ENCODE data around the gene HSDL1.

Gene HSDL1

DNA sequence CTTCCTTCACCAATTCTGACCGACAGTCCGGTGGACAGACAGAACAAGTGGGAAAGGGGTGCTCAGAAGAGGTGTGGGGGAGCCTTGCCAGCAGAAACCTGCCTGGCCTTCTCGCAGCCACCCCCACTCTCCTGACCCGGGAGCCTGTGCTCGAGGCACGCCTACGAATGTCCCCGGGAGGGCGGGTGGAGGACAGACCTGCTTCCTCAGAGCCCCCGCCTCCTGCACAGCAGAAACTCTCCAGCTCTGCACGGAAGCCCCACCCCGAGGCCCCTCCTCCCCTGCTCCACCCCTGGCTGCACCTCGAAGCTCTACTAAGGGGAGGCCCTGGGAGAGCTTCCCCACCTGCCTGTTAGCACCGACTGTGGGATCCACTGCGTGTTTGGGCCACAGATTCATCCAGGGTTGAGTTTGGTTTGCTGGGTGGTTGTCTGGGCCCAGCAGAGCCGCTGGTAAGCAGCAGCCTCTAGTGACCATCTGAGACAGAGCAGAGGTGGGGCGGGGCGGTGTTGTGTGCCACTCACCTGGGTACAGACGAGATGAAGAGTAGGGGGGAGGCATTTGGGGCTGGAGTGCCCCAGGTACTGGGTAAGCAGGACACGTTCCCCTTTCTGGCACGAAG, 35.7 kb upstream of the HSDL1 start:
- no peak for TF ChIP-seq GATA3 (IDR thresholded peaks at IDR 0.05; ENCODE audit: low read depth, low read length)

DNA sequence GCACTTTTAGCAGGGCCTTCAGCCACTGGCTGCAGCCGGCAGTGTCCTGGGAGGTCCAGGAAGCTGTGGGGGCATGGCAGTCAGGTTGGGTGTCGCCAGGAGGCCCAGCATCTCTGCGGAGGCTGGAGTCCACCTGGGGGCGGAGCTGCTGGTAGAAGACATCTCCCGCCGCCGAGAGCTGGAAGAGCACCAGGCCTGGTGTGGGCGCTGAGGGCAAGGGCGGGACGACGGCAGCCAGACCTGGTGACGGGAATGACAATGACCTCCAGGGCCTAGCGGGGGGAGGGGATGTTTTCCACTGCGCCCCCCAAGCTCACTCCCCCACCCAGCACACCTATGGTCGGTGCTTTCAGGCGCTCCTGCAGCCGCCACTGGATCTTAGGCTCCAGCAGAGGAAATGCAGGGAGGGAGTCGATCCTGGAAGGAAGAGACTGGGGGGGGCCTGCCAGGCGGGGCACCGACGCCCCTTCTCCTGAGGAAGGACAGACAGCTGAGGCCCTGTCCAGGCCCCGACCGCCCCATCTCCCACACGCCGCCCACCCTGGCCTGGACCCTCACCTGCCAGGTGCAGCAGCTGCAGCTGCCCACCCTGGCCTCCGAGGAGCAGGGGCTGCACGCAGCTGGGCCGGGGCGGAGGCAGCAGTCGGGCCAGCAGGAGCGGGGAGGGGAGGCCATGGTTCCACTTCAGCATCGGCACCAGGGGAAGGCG, 34.8 kb upstream of the HSDL1 start:
- TF ChIP-seq GATA2 (IDR thresholded peaks at IDR 0.05; ENCODE audit: low read depth, low read length) (no peak), GATA3 (IDR thresholded peaks at IDR 0.05; ENCODE audit: low read depth, low read length) (no peak)

DNA sequence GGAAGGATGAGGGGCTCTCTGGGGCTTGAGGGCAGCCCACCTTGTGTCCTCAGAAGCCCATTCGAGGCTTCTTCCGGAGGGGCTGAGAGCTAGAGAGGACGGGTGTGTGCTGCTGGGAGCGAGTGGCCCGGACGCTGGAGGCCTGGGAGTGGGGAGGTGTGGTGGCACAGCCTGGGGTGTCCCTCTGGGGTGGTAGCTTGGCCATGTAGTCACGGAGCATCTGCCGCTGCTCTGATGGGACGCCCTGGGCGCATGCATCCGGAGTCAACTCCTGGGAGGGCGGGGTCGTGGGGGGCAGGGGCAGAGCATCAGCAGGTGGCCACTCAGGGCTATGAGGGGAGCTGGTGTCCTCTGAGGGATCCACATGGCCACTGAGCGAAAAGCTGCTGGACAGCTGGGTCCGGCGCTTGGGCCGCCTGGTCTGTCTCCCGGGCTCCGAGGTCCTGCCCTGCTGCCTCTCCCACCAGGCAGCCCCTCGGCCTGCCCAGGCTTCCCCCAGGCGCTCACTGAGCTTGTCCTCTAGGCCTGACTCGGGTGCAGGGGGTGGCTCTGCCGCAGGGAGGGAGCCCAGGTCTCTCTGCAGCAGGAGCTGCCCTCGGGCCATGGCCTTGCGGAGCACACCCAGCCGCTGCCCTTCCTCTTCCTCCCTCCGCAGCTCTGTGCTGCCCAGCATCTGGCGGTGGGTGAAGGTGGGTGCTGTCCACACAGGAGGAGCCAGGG, 34.1 kb upstream of the HSDL1 start:
- no peak for TF ChIP-seq GATA2 (IDR thresholded peaks at IDR 0.05; ENCODE audit: low read depth, low read length)
- TF ChIP-seq GATA3 (IDR thresholded peaks at IDR 0.05; ENCODE audit: low read depth, low read length), result no peak

DNA sequence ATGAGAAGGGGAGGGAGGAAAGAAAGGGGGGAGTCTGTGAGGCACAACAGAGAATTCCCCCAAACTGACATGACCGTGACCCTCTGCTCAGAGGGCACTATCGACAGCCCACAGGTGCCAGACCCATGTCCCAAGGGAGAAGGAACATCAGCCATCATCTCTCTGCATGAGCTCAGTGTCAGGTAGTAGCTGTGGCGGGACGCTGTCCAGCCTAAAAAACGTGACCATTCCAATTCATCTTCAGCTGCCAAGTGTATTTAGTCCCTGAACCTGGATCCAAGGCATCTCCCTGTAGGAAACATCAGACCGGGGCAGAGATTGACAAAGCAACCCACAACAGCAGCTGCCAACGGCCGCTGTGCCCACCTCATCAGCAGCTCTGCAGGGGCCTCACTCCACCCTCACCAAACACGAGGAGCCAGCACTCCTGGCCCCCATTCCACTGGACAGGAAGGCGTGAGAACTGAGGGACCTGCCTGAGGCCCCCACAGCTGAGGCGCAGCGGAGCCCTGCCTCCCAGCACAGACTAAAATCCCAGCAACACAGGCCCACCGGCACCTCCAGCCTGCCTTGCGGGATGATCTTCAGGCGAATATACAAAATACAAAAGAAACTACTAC, 33.3 kb upstream of the HSDL1 start:
- TF ChIP-seq GATA2 (IDR thresholded peaks at IDR 0.05; ENCODE audit: low read depth, low read length), result no peak
- no peak for TF ChIP-seq GATA3 (IDR thresholded peaks at IDR 0.05; ENCODE audit: low read depth, low read length)

DNA sequence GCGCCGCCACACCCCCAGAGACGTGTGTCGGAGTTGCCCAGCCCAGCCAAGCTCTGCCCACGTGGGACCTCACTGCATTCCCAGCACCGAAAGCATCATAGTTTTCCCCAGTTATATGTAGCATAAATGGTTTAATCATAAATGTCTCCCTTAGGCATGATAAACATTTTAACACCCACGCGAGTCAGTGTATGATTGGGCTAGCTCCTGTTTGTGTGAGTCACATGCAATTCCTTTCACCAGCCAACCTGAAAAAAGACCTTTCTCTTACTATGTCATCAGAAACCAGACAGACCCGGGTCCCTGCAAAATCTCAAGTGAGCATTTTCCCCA, 32.7 kb upstream of the HSDL1 start:
- TF ChIP-seq GATA3 (IDR thresholded peaks at IDR 0.05; ENCODE audit: low read depth, low read length), result no peak
- no peak for TF ChIP-seq GATA2 (IDR thresholded peaks at IDR 0.05; ENCODE audit: low read depth, low read length)

DNA sequence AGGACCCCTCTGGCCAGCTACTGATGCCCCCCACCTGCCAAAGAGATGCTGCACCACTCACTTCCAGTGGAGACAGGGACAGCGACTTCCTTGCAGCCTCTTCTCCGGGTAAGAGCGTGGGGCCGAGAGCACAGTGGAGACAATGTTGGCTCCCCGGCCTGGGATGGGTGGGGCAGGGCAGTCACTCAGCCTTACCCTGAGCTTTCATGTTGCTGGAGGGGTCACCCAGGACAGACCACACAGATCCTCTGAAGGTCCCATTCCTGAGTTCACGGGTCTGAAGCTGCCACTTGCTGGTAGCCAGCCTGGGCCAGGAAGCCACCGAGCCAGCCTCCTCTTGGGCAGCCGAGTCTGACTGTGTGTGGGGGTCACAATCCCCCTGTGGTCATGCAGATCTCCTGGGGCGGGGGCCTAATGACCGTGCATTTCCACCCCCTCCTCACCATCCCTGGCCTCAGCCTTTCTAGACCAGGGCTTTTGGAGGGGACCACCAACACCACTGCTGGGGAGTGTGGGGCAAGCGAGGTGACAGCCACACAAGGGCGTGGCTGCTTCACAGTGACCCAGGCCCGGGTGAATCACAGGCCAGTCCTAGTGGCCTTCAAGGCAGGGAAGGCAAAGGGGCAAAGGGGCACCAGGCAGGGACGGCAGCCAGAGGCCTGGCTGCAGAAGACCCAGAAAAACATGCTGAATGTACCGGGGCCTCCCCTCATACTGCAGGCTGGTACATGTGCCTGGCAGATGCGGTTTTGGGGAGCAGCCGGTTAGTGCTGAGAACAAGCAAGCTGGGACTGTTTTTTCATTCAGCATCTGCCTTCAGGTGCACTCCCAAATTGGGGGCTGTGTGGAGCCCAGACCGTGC, 31.4 kb upstream of the HSDL1 start:
- TF ChIP-seq GATA3 (IDR thresholded peaks at IDR 0.05; ENCODE audit: low read depth, low read length) (no peak), GATA2 (IDR thresholded peaks at IDR 0.05; ENCODE audit: low read depth, low read length) (no peak)

DNA sequence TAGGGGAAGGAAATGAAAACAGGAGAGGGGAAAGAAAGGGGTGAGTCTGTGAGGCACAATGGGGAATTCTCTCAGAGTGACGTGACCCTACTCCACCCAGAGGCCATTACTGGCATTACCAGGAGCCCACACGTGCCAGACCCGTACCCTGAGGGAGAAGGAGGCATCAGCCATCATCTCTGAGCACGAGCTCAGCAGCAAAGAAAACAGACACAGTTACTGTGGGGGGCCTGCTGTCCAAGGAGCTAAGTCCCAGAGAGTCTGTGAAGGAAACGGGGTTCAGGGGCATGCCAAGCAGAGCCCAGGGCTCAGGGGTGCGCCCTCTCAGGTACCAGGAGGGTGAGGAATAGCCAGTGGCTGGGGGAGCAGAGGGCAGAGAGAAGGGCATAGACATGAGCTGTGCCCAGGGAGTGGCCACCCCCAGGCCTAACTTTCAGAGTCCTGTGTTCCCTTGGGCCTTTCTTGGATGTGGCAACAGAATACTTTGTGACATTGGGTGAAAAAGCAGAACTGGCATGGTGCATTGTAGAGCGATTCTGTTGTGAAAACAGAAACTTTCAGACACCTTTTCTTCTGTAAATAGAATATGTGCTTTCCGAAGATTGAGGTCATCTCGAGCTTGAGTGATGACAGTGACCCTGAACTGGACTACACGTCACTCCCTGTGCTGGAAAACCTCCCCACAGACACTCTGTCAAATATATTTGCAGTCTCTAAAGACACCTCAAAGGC, 30.5 kb upstream of the HSDL1 start:
- TF ChIP-seq GATA3 (IDR thresholded peaks at IDR 0.05; ENCODE audit: low read depth, low read length), result no peak
- no peak for TF ChIP-seq GATA2 (IDR thresholded peaks at IDR 0.05; ENCODE audit: low read depth, low read length)

DNA sequence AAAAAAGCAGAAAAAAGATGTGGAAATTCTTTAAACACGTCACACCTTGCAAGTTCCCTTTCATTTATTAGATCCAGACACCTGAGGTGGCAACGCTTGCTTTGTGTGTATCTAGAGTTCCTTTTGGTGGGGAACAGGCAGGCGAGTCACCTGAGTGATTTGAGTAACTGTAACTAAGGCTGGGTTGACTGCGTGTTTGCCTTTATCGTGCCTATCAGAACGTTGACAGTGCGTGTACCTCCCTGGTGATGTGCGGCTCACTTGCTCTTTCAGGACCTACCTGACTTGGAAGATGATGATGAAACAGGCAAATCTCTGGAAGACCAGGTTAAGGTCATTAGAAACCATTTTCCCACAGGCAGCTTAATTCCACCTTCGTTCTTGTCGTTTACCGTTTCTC, 29.4 kb upstream of the HSDL1 start:
- TF ChIP-seq GATA2 (IDR thresholded peaks at IDR 0.05; ENCODE audit: low read depth, low read length) (no peak), GATA3 (IDR thresholded peaks at IDR 0.05; ENCODE audit: low read depth, low read length) (no peak)

DNA sequence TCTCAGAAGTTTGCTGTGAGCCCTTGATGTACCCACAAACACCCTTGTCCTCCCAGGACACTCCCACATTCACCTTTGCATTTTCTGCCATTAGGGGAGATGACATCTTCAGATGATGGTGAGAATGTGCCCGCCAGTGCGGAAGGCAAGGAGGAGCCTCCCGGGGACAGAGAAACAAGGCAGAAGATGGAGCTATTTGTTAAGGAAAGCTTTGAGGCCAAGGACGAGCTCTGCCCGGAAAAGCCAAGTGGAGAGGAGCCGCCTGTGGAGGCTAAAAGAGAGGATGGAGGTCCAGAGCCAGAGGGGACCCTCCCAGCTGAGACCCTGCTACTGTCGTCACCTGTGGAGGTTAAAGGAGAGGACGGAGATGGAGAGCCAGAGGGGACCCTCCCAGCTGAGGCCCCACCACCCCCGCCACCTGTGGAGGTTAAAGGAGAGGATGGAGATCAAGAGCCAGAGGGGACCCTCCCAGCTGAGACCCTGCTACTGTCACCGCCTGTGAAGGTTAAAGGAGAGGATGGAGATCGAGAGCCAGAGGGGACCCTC, 24.9 kb upstream of the HSDL1 start:
- TF ChIP-seq GATA2 (IDR thresholded peaks at IDR 0.05; ENCODE audit: low read depth, low read length), result no peak

DNA sequence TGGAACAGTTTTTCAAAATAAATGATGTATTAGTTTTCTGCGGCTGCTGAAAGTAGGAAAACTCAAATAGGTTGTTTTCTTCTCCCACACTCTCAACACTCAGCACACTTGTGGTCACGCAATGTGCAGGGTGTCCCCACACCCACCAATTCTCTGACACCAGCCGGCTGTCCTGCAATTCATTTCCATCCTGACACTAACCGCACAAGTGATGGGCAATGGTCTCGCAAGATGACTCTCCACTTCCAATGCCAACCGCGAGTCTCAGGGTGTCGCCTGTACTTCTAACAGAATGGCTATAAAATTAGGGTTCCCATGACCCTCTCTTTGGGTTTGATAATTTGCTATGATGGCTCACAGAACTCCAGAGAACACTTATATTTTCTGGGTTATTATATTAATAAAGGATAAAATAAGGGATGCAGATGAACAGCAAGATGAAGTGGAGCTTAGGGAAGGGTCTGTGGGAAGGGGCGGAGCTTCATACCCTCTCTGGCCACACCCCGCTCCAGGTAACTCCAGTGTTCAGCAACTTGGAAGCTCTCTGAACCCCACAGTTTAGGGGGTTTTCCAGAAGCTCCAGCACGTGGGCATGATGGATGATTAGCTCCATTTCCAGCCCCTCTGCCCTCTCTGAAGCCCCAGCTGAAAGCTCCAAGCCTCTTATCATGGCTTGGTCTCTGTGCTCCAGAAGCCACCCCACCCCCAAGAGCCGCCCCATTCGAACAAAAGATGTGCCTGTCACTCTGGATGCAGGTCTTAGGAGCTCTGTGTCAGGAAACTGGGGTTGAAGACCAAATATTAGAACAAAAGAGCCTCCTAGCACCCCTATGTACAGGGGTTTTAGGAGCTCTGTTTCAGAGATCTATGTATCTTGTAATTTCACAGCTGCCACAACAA, 22.1 kb upstream of the HSDL1 start:
- TF ChIP-seq GATA2 (IDR thresholded peaks at IDR 0.05; ENCODE audit: low read depth, low read length) (no peak), GATA3 (IDR thresholded peaks at IDR 0.05; ENCODE audit: low read depth, low read length) (no peak)

DNA sequence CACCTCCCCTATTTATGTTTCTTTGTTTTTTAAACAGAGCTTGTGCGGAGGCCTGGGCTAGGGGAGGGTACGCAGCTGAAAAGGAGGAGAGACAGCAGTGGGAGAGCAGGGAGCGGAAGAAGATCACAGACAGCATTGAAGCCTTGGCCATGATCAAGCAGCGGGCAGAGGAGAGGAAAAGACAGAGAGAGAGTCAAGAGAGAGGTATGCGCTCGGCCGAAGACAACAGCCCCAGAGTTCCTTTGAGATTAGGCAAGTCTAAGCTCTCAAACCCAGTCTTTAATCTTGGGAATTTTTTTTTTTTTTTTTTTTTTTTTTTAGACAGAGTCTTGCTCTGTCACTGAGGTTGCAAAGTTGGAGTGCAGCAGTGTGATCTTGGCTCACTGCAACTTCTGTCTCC, 20.8 kb upstream of the HSDL1 start:
- TF ChIP-seq GATA3 (IDR thresholded peaks at IDR 0.05; ENCODE audit: low read depth, low read length) (no peak), GATA2 (IDR thresholded peaks at IDR 0.05; ENCODE audit: low read depth, low read length) (no peak)

DNA sequence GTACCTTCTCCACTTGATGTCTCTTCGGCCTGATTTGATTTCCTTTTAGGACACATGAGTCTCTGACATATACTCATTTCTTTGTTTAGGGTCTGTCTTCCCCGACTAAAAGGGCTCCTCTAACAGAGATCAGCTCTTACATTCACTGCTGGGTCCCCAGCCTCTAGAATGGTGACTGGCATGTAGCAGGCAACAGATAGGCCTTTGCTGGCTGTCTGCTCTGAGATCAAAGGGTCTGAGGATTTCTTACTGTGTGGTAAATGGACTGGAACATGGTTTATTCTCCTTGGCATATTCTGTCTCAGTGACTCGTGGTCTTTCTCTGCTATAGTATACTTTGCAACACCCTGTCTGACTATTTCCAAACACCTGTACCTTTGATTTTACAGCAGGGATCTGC, 16.8 kb upstream of the HSDL1 start:
- no peak for TF ChIP-seq GATA2 (IDR thresholded peaks at IDR 0.05; ENCODE audit: low read depth, low read length)
- TF ChIP-seq GATA3 (IDR thresholded peaks at IDR 0.05; ENCODE audit: low read depth, low read length), result no peak

All from SH-SY5Y (cell line).